Heart left ventricle (tissue), 13 donors: Measurements from ENCODE around the gene ASB18.

ENCODE experiments used
- CTCF ChIP-seq, 12 donors: fragments of 200-600 bp; sonication (generic) in 4 of 12; IDR thresholded peaks; one replicate each; pipeline versions ENCODE4 v1.5.0 to v1.8.0; 2018 to 2022; ENCODE audit warnings: antibody characterized with exemption in 12 of 12, mild to moderate bottlenecking in 5 of 12
- POLR2A ChIP-seq, 2 donors: fragments of 450-650 bp; IDR thresholded peaks; one replicate each; pipeline ENCODE4 v1.6.1; 2017; ENCODE audit warnings: antibody characterized with exemption in 2 of 2, mild to moderate bottlenecking in 2 of 2, moderate library complexity in 2 of 2
- donor health status: ischemic (EF 13 %, LVEDD 7.1; RV severe dilation, severe dysfunction).
- donor health status: DM: no; HTN: yes; CAD: no.
- donor health status: DM: no; HTN: no; CAD: no.
- donor health status: ischemic (EF 25% LVEDD 6.9; RV normal size, moderate dysfunction).
- donor health status: ischemic (EF 25% LVEDD 5.7; RV mildly dilated, moderate dysfunction).
- donor health status: ischemic (EF 35%, LVEDD 5.7; RV mildly dilated, moderate dysfunction).
- donor health status: nonischemic (EF 11% LVEDD 7.7; RV severe dilation, severe dysfunction).
- donor health status: DM: yes; HTN: yes; CAD: no.
- donor health status: PGD.
- donor health status: ischemic (EF 29% LVEDD 5.4; RV normal size, mild dysfunction).
- donor health status: nonischemic (EF 23%, LVEDD 6.1; RV moderate dilation, normal function).

- no peak for TF ChIP-seq CTCF (IDR thresholded peaks at IDR 0.05)
- no peak for TF ChIP-seq POLR2A (IDR thresholded peaks at IDR 0.05)
Measured at GRCh38 chr2:236156860-236157194, 107.4 kb downstream of the ASB18 start.
